Ureter (tissue), 1 donor: ENCODE data around the gene NAP1L4. TPM values are rescaled to one million over a fixed set of nuclear protein-coding genes. Genes with fewer than 3 reads are reported as not detected.

ENCODE experiments used
- DNase-seq: peaks from one replicate; pipeline ENCODE4 v3.0.0-alpha.2; 2020; ENCODE audit warnings: low spot score
- total RNA-seq: library from RNA; stranded (reverse); gene quantifications from one replicate; pipeline ENCODE4 v1.2.4, GENCODE V29; 2023
- donor health status: DM: yes; HTN: yes; CAD: no.

Gene NAP1L4
- total RNA-seq, 1 donor from 2014 or later: 189 TPM

DNA sequence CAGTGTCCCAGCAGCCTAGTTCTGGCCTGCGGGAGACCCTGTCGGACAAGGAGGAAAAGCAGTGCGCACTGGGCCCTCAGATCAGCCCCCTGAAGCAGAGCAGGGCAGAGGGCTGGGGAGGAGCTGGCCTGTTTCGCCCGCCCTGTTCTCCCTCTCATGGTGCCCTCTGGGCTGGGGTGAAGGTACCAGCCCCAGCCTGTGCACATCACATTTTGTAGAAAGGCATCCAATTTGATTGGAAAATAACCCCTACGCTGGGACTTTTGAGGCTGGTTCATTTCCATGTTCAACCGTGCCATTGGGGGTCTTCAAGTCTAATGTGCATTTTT lies 832 bp upstream of the NAP1L4 start:
- DNase-seq: no peak

DNA sequence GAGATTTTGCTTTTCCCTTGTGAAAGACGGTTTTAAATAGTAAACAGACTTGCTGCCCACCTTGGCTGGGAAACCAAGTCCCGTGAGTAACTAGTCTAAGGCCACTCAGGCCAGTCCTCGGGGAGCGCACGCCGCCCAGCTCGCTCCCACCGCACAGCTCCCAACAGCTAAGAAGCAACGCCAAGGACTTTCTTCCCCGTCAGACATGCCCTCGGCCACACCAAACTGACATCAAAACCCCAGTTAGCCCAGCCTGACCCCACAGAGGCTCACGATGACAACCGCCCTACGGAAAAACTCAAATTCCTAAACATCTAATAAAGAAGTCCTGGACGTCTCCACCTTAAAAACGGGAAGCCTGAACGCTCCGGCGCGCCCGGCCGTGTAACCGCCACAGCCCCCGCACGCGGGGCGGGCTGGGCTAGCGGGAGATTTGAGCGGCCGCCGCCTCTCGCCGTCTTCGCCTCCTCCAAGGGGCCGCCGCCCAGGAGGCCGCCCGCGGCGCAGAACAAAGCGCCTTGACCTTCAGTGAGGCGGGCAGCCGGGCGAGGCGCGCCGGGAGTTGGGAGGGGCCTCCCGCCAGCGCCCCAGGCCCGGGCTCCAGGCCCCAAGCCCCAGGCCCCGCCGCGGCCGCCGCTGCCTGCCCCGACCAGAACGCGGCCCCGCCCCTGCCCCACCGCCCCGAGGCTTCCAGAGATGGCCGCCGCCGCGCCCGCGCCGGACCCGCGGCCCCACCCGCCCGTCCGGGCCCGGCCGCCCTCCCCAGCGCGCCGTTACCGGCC lies 486 bp downstream of the NAP1L4 start:
- no peak for DNase-seq

DNA sequence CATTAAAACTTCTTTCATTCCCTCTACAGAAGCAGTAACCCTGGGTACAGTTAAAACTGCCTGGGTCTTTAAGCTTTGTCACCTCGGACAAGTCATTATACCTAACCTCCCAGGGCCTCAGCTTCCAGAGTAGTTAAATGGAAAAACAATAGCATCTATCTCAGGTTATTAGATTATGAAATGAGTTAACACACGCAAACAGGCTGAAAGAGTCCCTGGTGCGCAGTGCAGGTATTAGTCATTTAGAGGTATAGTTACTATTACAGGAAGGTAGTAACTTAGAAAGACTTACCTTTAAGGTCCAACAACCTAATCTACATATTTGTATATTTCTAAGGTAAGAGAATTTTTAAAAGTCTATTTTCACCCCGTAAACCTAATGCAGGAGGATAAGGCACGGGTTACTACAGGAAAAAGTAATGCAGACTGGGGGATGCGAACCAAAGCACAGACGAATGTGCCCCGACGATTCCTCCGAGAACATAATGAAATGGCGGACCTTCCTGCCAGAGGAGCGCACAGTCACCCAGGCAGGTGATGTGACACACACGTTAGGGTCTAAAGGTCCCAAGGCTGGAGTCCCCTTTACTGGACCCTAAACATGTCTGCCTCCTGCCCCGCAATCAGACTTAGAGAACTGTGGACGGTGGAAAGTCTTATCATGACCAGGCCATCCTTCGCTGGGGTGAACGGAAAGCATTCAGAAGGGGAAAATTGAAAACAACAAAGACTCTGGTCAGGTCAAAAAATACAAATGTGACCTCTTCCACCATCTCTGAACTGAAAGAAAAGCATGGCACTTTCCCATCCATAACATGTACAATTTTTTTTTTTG lies 1.3 kb downstream of the NAP1L4 start:
- DNase-seq: no peak

DNA sequence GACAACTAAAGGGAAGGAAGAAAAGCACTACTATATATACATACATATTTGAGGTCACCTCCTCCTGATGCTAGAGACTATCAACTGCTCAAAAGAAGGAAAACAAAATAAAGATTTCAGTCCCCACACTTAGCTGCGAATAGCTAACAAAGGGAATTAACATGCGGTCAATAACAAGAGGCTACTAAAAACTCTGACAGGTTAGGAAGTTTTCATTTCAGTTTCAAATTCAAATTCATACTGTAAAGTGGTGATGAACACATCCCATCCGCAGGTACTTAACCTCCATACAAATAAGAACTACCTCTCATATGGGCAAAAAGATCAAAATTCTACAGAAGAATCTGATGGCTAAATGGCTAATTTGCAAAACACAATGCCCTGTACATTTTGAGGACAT lies 2.6 kb downstream of the NAP1L4 start:
- no peak for DNase-seq

DNA sequence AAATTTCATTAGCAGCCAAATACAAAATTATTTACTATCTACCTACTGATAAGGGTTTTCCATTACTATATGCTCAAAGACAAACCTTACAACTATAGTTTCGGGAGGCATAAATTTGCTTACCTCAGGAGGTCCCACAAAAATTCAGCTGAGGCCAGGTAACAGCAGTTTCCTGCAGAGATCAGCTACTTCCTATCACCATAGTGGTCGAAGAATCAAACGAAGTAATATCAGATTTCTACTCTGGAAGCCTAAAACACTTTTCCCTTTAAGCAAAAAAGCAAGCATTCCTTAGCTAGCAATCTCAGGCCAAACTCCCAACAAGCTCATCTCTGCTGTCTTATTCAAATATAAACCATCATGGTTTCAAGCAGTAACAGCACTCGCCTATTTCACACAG lies 3.1 kb downstream of the NAP1L4 start:
- no peak for DNase-seq

DNA sequence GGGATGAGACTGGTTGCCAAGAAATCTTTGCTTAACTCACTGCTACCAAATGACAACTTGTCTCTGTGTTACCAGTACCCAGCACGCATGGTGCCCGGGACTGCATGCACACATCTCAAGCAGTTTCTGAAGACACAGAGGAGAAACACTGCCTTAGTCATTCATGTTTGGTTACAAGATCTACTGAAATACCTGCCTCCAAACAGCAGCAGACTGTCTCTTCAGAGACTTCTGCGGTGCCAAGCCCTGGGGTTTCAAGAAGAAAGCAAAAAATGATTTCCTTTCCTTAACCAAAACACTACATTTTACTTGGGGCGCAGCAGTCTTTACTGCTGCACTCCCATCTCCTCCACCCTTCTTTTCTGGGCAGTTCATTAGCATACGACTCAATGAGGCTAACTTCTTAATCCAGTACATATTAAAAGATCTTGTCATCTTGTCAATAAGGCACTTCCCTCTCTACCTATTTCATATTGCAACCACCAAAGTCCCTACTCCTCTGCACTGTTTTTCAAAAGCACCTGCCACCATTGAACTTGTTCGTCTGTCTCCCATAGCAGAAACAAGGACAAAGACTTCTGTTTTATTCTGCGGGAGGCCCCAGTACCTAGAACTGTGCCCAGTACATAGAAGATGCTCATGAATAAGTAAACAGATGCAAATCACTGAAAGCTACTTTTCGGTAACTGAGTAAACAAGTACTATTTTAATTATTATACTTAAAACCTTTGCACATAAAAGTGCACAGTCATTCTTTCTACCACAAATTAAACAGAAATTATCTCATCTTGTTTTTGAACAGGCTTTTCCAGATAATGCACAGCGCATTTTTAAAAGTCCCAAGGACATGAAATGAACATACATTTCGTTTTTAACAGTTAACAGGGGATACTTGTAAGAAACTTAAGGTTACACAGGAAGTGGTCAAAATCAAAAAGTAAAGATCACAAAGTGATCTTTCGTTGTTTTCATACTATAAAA lies 4.0 kb downstream of the NAP1L4 start:
- no peak for DNase-seq

DNA sequence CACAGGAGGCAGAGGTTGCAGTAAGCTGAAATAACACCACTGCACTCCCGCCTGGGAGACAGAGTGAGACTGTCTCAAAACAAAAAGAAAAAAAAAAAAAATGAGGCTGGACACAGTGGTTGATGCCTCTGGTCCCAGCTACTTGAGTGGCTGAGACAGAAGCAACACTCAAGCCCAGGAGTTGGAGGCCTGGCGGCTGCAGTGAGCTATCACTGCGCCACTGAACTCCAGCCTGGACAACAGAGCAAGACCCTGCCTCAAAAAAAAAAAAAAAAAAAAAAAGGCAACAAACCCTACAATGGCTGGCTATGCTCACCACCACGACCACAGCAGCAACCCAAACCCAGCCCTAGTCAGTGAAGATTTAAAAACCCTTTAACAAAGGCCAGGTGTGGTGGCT lies 8.2 kb downstream of the NAP1L4 start:
- DNase-seq: no peak

DNA sequence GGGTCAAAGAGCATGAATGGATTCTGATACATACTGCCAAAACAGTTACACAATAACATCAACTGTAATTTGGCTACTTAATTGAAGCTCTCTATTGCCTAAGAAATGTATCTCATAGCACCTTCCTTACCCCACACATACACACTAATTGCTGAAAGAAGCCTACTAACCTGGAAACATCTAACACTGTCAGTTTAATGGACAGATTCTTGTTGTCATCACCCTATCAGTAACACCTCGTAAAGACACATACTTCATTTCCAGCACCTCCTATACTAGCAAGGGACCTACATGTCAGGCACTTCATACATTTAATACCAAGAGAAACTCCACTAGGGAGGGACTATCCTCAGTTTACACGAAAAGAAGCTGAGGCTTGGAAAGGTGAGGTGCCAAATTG lies 9.9 kb downstream of the NAP1L4 start:
- no peak for DNase-seq

DNA sequence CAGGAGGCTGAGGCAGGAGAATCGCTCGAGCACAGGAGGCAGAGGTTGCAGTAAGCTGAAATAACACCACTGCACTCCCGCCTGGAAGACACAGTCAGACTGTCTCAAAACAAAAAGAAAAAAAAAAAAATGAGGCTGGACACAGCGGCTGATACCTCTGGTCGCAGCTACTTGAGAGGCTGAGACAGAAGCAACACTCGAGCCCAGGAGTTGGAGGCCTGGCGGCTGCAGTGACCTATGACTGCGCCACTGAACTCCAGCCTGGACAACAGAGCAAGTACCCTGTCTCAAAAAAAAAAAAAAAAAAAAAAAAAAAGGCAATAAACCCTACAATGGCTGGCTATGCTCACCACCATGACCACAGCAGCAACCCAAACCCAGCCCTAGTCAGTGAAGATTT lies 11.0 kb downstream of the NAP1L4 start:
- no peak for DNase-seq

DNA sequence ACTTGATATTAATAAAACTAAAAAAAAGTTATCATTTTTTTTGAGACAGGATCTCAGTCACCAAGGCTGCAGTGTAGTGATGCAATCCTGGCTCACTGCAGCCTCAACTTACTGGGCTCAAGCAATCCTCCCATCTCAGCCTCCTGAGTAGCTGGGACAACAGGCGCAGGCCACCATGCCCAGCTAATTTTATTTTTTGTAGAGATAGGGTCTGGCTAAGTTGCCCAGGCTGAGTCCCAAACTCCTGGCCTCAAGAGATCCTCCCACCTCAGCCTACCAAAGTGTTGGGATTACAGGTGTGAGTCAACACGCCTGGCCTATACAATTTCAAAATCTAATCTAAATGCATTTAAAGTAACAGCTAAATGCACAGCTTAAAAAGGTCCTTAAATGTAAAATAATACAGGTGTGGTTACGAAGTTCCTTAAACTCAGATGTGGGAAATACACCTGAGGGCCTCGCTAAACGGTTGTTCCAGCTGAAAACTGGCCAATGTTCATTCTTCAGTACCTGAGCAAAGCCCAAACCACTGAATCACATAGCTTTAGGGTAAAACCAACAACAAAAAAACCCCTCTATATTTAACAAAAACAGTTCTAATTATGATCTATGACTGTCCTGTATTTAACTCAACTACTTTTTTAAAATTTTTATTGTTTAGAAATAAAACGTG lies 11.8 kb downstream of the NAP1L4 start:
- no peak for DNase-seq

DNA sequence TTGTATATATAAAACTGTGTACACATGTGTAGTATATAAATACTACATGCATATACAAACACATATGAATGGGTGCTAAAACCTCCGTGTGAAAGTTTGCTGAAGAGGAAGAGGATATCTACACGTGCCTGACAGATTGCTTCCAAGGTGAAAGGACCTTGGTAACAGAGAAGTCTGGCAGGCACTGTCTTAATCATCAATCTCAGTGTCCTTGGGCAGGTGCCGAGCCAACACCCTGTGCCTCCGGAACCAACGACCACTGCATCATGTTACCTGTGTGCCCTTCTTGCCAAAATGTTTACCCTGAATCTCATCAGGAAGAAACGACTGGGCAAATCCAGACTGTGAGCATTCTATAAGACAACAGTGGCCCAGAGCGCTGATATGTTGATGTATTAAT lies 15.0 kb downstream of the NAP1L4 start:
- DNase-seq: no peak

DNA sequence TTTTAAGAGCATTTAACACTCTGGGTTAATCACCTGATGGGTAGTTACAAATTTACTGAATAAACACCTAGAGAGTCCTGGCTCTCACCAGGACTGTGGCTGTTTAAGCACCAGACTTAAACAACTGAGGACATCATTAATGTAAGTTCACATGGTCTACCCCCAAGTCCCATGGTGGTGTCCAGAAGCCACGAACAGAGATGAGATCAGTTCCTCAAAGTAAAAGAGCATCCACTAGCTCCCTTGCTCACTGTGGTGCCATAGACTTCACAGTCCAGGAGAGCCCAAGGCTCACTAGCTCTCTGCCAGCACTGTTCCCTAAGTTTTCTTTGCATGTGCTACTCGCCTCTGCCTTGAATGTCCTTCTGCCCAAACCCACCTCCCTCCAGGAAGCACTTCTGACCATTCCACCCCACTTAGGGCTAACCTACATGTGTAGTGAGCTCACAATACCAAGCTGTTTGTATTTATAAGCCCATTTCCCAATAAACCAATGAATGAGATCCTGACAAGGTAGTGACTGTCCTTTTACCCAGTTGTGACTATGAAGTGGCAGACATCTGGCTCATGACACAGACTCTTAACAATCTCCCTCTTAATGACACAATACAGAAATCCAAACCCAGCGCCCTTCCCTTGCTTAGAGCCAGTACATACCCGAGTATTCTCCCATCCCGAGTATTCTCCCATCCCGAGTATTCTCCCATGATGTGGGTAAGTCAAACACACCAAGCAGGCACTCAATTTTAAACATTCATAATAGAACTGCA lies 15.7 kb downstream of the NAP1L4 start:
- DNase-seq: no peak

DNA sequence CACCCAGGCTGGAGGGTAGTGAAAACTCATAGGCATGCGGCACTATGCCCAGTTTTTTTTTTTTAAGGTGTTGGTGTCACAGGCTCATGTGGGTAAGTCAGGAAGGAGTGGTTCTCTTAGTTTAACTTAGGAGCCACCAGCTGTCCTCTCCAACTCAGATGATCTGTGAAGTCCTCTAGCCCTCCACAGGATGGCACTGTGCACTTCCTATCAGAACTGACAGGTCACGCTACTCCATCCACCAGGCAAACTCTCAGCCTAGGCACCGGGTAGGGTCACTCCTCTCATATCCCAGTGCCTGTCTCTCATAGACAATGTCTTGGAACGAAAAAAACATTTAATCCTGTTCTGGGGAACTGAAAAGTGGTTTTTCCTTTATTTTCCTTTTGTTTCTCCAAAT lies 16.5 kb downstream of the NAP1L4 start:
- DNase-seq: no peak

DNA sequence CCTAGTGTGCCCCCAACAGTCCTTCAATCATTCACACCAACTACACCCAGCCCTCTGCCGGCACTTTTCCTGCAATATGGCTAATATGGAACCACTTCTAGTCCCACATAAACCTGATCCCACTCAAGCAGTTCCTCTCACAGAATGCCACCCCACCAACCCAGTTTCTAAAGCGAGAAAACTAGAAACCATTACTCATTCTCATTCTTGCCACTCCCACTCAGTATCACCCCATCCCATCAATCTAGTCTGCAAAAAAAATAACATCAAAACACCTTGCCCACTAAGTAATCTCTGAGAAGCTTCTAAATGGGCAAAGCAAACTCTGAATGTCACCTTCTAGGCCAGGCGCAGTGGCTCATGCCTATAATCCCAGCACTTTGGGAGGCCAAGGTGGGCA lies 17.9 kb downstream of the NAP1L4 start:
- no peak for DNase-seq

DNA sequence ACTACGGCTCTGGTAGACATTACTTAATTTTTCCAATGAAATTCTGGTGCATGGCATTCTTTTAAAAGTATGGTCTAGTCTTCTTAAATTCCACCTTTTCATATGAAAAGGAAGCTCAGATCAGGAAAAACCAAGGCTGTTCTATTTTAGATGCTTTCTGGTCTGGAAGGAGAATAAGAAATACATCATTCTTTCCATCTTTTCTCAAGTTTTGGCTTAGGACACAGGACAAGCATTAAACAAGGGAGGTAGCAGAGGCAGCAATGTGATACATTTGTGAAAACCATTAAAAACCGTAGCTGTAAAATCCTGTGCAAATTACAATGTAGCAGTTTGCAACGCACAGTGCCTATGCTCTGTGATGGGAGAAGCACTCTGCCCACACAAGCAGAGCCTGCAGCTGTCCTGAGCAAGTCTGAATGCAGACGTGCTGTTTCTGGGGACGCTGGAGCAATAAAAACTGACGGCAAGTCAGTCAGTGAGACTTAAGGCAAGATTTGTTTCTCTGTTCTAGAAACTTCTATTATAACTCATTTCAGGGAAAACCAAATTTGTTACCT lies 23.7 kb downstream of the NAP1L4 start:
- no peak for DNase-seq

DNA sequence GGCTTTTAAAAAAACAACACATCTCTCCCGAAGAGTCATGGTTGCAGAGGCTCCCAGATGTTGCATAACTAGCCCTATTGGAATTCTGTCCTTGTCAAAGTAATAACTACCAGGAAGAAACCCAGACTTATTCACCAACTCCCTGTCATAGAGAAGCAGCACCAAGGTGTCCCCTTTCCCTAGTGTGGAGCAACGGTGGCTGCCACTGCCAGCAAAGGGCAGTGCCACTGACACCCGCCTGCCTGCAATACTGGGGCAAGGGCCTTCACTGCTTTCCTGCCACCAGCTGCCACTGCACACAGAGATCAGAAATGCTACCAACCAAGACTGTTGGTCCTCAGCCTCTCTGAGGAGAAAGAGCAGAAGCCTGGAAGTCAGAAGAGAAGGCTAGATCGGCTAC lies 27.3 kb downstream of the NAP1L4 start:
- no peak for DNase-seq

DNA sequence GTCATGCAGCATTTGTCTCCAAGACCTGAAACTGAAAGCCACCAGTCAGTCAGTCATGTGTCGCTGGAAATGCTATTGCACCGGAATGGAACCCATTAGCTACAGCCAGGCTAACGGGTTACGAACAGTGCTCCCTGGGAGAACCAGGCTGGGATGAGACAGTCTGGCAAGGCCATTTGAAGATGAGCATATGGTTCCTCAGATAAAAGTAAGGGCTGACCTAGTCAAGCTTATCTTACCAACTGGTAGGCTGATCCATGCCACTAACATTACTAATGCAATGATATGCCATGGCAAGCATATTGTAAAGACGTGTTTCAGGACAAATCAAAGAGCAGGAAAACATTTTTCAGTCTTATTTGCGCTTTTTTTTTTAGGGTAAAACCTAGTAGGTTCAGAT lies 28.4 kb downstream of the NAP1L4 start:
- no peak for DNase-seq

DNA sequence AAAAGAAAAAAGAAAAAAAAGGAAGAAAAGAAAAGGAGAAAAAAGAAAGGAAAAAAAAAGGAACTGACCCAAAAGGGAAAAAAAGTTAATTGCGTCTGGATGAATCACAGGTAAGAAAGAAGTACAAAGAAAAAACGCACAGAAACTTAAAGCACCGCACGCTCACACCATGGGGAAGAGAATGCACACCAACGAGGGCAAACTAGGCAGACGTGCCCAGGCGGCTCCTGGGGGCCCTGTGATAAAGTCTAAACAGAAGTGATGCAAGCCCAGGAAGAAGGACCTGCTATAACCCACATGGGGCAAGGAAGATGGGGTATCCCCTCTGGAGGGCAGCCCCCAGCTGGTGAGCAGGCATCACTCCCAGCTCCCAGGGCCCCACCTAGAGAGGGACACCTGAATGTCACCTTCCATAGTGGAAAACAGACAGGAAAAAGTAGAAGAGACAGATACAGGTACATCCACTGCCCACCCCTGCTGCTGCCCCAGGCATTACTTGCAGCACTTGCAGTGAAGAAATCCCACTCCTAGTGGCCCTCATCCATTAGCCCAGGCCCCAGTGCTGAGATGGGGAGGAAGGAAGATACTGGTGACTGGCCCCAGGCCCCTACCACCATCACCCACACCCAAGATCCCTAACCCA lies 28.9 kb downstream of the NAP1L4 start:
- DNase-seq: no peak

DNA sequence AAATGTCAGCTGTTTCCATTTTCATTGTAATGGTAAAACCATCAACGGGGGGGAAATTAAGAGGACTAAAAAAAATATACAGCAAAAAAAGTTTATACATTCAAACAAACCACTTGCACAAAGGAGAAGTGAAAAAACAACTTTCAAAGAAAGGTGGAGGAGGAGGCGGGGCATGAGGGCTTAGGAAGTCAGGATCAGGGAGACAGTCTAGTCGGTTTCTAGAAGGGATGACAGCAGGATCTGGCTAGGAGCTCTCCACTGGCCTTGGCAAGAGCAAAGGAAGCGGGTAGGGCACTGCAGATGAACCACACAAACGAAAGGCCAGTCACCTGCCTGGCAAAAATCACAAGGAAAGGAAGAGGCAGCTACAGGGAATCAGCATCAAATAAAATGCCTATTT lies 31.0 kb downstream of the NAP1L4 start:
- no peak for DNase-seq

DNA sequence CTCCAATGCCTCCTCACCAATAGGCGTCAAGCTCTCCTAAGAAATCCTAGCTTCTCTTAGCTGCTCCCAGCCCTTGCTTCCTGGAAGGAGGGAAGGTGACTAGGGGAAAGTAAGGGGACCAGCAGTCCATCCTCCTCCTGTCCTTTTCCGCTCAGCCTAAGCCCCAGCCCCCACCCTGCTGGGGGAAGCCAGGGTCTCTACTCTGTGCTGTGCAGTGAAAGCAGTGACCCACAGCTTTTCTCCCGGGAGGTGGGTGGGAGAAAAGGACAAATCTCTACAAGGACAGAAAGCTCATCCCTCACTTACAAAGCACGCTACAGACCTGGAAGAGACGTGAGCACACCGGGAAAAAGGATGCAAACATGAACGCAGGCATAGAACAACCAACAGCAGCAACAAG lies 32.0 kb downstream of the NAP1L4 start:
- no peak for DNase-seq
